GM21390 (cell line): ENCODE measurements around the gene EXOSC10.

Source experiments
- ATAC-seq: cut with Tn5 transposase; IDR thresholded peaks from one replicate; pipeline ENCODE4 v1.9.1; 2021; ENCODE audit not compliant: unreplicated experiment

EXOSC10 gene

DNA sequence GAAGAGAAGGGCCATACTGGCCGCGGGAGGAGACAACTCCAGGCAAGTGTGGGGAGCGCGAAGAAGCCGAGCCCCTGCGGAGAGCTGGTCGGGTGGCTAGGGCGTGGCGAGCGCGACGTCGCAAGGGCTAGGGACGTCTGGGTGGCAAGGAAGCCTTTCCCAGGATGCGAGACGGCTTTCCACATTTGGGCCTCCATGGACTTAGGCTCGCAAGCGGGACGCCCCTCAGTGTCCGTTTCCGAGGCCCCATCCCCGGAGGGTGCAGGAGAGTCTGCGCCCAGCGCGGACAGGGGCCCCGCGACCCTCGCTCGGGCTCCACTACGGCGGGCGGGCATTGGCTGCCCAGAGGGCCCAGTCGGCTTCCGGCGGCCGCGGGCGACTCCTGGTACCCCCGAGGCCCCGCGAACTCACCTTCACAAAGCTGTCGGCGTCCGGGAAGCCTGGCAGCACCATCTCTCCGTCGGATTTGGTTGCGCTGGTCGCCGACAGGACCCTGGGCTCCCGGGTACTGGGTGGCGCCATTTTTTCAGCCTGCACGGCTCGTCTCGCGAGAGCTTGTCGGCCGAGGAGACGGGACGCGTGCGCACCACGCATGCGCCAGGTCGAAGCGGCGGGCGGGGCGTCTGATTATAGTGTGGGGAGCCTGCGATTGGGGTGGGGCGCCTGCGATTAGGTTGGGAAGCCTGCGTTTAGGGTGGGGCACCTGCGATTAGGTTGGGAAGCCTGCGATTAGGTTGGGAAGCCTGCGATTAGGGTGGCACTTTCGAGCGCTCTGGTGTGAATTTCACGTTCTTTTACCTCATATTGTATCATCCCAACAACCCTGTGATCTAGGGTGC is at the start of gene EXOSC10:
EXOSC10 (minus strand) TSS at position 560 of the 839 bp plus-strand sequence; CDS start at position 522, 38 bp downstream.
- peak; percentile 90 for ATAC-seq

GRCh38 chr1:11147197-11147770 is 47.6 kb upstream of the EXOSC10 start:
- ATAC-seq, result no peak

DNA sequence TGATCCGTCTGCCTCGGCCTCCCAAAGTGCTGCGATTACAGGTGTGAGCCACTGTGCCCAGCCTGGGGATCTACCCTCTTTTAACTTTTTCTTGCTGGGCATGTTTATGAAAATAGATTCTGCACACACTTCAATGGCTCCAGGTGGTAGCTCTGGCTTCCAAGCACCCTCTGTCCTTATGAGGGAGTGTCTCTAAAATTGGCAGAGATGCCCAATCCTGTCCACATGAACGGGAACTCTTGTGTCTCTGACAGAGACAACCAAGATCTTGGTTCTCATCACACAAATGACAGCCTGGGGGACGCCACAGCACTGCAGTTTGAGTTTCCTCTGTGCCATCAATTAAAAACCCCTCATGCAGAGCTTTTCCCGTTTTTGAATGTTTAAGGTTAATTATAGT is 46.1 kb upstream of the EXOSC10 start:
- ATAC-seq, result no peak

DNA sequence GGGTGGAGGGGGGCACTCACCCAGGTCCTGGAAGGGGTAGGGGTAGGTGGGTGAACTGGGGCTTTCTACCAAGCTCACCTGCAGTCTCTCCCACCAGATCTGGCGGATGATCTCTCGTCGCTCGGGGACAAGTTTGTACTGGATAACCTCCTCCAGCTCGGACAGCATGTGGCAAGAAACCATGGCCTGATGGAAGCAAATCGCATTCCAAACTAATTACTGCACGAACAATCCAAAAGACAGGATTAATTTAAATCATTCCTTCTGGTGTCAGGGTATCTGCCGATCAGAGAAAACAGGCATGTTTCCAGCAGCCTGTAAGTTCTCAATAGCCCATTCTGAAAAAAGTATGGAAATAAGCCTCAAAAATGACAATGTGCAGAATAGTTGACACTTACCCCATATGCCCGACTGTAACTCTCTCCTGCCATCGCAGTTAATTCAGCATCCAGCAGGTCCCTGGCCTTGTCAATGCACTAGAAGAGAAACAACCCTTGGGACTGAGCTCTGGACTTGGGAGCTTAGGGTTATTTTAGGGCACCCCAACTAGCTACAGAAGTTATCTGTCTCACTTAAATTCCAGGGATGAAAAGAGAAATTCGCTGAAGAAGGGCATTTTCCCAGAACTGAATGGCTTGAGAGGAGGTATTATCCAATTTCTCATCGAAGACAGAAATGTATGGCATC is 45.0 kb upstream of the EXOSC10 start:
- no peak for ATAC-seq

- ATAC-seq, result no peak
Observed at GRCh38 chr1:11143907-11144306, 44.2 kb upstream of the EXOSC10 start.

DNA sequence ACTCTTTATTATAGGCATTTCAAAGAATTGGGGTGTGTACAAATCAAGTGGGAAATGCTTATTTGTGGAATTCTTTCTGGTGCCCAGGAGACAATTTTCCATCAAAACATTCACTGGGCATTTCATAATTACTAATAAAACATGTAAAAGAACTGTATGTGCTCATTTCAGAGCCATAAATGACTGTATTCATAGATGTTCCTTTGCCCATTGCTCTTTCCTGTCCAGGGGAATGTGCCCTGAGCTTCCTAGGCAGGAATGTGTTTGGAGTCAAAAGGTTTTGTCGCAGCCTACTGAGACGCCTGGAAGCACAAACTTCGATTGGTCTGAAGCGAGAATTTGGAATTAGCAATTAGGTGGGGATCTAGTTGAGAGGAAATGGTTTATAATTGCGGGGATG is 43.7 kb upstream of the EXOSC10 start:
- ATAC-seq, result no peak

- no peak for ATAC-seq
Observed at GRCh38 chr1:11142618-11143391, 43.1 kb upstream of the EXOSC10 start.

DNA sequence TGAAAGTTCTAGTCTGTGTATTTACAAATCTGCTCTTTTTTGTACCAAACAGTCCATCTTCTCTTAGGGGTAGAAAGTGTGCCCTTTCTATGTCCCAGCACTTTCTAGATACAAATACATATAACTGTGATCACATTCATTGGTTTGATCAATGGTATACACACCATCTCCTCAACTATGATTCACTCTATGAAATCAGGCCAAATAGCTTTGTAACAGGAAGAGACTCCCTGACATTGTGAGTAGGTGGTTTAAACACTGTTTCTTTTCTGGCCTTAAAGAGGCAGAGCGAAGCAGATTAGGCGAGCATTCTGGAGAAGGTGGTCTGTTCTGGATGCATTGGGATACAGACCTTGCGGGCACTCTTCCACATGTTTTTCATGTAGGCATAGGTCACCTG is 39.3 kb upstream of the EXOSC10 start:
- no peak for ATAC-seq

- ATAC-seq, result no peak
Observed at GRCh38 chr1:11138029-11138428, 38.4 kb upstream of the EXOSC10 start.

DNA sequence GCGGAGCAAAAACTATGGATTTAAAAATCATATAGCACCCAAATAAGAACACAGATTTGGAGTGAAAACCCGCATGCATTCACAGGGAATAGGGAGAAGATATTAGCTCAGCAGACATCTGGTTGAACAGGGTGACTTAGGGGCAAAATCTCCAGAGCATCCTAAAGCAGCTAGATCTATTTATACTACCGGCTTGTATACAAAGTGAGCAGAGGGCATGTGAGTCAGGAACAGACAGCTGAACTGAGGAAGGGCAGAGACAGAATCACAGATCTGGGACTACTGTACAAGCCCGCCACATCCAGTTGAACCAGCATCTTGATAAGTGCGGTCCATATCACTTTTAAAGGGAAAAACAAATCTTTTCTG is 35.2 kb upstream of the EXOSC10 start:
- ATAC-seq, result no peak

DNA sequence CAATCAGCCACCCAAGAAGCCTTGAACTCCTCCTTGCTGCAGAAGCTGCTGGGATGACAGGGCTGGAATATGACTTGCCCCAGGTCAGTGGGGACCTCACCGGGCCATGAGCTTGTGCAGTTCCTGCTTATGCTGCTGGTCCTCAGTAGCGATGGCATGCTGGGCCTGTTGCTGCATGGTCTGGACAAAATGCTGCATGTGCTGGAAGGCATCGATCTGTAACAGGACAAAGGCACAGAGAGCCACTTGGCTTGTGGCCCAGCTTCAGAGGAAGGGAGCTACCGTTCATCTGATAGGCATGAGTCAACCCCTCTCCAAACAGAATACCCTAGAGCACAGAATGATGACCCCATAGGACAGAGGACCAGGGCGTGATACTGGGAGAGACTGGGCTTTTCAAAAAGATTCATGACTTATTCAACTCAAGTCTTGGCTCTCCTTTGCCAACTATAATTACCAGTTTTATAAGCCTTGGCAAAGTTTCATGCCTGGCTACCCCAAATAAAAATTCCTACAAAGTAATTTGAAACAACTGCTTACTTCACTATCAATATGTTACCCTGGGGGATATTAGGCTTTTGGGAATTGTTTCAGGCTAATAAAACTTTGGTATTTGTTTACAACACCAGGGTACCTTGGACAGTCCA is 34.7 kb upstream of the EXOSC10 start:
- ATAC-seq, result no peak

- no peak for ATAC-seq
Observed at GRCh38 chr1:11132563-11133293, 33.1 kb upstream of the EXOSC10 start.

GRCh38 chr1:11131816-11132215 is 32.1 kb upstream of the EXOSC10 start:
- ATAC-seq, result no peak

- no peak for ATAC-seq
Observed at GRCh38 chr1:11130406-11130805, 30.7 kb upstream of the EXOSC10 start.

DNA sequence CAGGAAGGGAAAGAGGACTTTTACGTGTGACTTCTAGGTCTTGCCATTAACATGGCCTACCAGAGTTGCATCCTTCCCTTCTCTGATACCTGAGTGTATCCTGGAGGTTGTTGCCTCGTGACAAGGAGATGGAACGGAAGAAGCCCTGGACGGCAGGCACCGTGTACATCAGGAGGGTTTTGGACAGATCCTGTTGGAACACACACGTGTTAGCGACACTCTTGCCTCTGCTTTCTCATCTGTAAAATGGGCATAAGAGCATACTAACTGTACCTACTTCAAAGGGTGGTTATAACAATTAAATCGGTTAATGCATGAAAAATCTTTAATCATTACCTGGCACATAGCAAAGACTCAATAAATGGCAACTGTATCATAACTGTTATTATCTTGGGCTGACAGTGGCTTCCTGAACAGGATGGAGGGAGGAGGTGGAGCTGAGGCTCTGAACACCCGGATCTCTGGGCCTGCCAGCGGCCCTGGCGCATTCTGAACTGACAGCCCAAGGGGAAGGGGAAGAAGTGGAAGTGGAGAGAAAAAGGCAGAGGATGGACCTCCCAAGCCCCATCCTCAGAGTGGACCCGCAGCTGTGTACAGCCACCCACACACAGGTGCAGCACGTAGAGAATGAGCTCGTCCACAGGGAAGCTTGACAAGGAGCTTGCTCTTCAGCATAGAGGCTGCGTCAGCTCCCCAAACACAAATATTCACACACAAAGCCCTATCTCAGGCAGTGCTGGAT is 30.2 kb upstream of the EXOSC10 start:
- no peak for ATAC-seq

DNA sequence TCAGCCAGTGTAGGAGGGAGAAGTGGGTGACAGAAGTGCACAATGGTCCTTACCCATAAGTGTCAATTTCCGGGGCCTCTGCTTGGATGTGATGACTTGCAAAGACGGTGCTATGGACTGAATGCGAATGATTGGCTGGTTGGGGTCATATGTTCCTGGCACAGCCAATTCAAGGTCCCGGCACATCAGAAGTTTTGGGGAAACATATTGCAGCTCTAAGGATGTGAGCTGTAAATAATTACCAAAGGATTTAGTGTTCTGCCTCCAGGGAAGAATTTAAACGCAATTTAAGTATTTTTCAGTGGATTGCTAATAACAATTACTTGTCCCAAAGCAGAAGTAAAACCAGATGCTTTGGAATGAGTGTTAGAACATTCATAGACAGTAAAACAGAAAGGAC is 26.9 kb upstream of the EXOSC10 start:
- no peak for ATAC-seq

- ATAC-seq, result no peak
Observed at GRCh38 chr1:11125931-11126330, 26.3 kb upstream of the EXOSC10 start.

DNA sequence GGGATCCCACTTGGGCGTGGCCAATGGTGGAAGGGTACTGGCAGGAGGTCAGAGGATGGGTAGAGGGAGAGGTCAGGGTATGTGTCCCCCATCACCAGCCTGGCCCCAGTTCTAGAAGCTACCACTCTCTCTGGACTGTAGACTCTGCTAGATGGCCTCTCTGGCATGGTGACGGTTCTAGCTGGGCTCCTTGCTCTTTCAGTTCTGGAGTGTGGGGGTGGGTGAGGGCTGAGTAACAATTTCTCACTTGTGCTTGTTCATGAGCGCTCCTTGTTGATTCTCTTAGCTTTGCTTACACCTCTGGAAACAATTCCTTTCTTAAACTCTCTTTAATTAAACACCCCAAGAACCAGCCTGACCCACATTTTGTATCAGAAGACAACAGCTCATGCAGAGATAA is 25.3 kb upstream of the EXOSC10 start:
- ATAC-seq, result no peak

DNA sequence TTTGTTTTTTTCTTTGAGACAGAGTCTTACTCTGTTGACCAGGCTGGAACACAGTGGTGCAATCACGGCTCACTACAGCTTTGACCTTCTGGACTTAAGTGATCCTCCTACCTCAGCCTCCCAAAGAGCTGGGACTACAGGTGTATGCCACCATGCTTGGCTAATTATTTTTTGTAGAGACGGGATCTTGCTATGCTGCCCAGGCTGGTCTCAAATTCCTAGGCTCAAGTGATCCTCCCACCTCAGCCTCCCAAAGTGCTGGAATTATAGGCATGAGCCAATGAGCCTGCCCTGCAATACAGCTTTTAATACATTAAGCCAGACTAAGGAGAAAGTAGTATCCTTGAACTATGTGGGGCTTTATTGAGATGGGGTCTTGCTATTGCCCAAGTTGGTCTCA is 16.6 kb upstream of the EXOSC10 start:
- no peak for ATAC-seq

DNA sequence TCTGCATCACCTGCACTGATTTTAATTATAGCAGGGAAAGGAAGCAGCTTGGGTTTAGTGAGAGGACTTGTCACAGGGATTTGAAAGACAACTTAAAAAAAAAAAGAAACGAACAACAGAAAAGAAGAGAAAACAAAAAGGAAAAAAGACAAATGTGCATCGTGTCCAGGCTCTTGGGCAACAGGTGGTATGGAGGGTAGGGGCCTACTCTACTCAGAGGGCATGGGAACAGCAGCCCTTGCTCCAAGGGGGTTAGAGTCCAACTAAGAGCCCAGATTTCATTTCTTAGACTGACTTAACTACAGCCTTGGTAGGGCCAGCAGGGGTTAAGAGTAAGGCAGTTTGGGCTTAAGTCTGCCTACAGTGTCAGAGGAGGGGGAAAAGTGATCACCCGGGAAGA is 15.3 kb upstream of the EXOSC10 start:
- ATAC-seq, result no peak
